GM12878 (cell line): ENCODE measurements around the gene KBTBD13. TPM values are rescaled to one million over a fixed set of nuclear protein-coding genes. Genes with fewer than 3 reads are reported as not detected.

Experiments
- CTCF ChIP-seq, 3 experiments: IDR thresholded peaks in 2 of 3; conservative IDR thresholded peaks in 1 of 3; 2 replicates each; pipeline ENCODE4 v1.5.1; 2011; ENCODE audit warnings: low read depth in 3 of 3, low read length in 3 of 3, mild to moderate bottlenecking in 3 of 3, control low read depth in 2 of 3, moderate library complexity in 2 of 3, inconsistent platforms in 1 of 3, mixed read lengths in 1 of 3; ENCODE audit not compliant: control insufficient read depth in 2 of 3, insufficient read depth in 1 of 3; ENCODE audit errors: extremely low read depth in 1 of 3
- DPF2 ChIP-seq: fragments of 450-650 bp; IDR thresholded peaks from 2 replicates; pipeline ENCODE4 v1.6.1; 2017; ENCODE audit warnings: mild to moderate bottlenecking
- ELK1 ChIP-seq: IDR thresholded peaks from 2 replicates; pipeline ENCODE4 v1.6.1; 2012; ENCODE audit warnings: low read depth, low read length, improper control_type of control experiment
- MXI1 ChIP-seq: fragments of 150-350 bp; IDR thresholded peaks from 2 replicates; pipeline ENCODE4 v1.6.1; 2011; ENCODE audit warnings: low read depth, mild to moderate bottlenecking, inconsistent platforms, low read length, improper control_type of control experiment
- MYB ChIP-seq: fragments of 150-350 bp; IDR thresholded peaks from 2 replicates; pipeline ENCODE4 v1.6.1; 2014; ENCODE audit warnings: mild to moderate bottlenecking, low read depth, low read length, borderline replicate concordance
- NR2F1 ChIP-seq: fragments of 450-650 bp; conservative IDR thresholded peaks from 2 replicates; pipeline ENCODE4 v1.6.1; 2017; ENCODE audit warnings: mild to moderate bottlenecking
- SIN3A ChIP-seq: IDR thresholded peaks from 2 replicates; pipeline ENCODE4 v1.6.1; 2012; ENCODE audit warnings: low read depth, low read length, improper control_type of control experiment
- SKIL ChIP-seq: fragments of 450-650 bp; IDR thresholded peaks from 2 replicates; pipeline ENCODE4 v1.6.1; 2017; ENCODE audit warnings: mild to moderate bottlenecking, low read depth, inconsistent platforms; ENCODE audit not compliant: poor library complexity, severe bottlenecking
- polyA plus RNA-seq, 11 experiments: library from polyadenylated mRNA; depleted of rRNA in 4 of 11; unstranded in 6 of 11; stranded (reverse) in 5 of 11; fragments of >200 nt; fragmentation: Nextera tagmentation in 4 of 11; fragmentation: Illumina TruSeq in 1 of 11; extraction: Ambion mirVana in 4 of 11; extraction: Trizol in 1 of 11; gene quantifications; 1 replicate in 1 of 11; 2 replicates in 10 of 11; pipeline versions ENCODE4 v1.2.1 to v1.2.3, GENCODE V29; 2011 to 2016; ENCODE audit warnings: inconsistent platforms in 2 of 11, missing spikeins in 2 of 11, low read depth in 1 of 11
- total RNA-seq, 4 experiments: library from RNA; depleted of rRNA in 3 of 4; stranded (reverse); fragments of >200 nt in 3 of 4; fragmentation: Illumina TruSeq in 1 of 4; extraction: Trizol in 1 of 4; gene quantifications; 2 replicates each; pipeline versions ENCODE4 v1.2.1 to v1.2.3, GENCODE V29; 2013 to 2021

KBTBD13 gene
- total and polyA plus RNA-seq, 10 of the 15 experiments (the other 5 are each of a cell fraction or from before 2014, with no cell fraction given) = 0.06 TPM; not detected in 9

GRCh38 chr15:65066635-65067316 lies 9.8 kb upstream of the KBTBD13 start (continued):
- TF ChIP-seq ELK1 = no peak
- no peak for TF ChIP-seq CTCF (IDR thresholded peaks at IDR 0.05 in 2 of 3, conservative IDR thresholded peaks at IDR 0.05 in 1 of 3; ENCODE audit: control insufficient read depth in 2 of 3, extremely low read depth in 1 of 3, insufficient read depth in 1 of 3, low read depth in 3 of 3, low read length in 3 of 3)
- TF ChIP-seq DPF2 = no peak
- no peak for TF ChIP-seq NR2F1
- TF ChIP-seq SIN3A = no peak
- TF ChIP-seq MXI1 = no peak
- no peak for TF ChIP-seq SKIL
- no peak for TF ChIP-seq MYB
- TF ChIP-seq, all 136 proteins: peak for 0
